Nephron progenitor cell (in vitro differentiated cells): ENCODE measurements around the gene HEPACAM.

Experiments
- DNase-seq: peaks from one replicate; pipeline ENCODE4 v3.0.0; 2021
- H3K27ac Mint-ChIP-seq: 2 replicates; pipeline ENCODE4 v1.8.0; 2021; ENCODE audit warnings: mild to moderate bottlenecking, moderate library complexity, mixed read lengths
- H3K27me3 Mint-ChIP-seq: 2 replicates; pipeline ENCODE4 v1.8.0; 2021; ENCODE audit warnings: mild to moderate bottlenecking, low read depth, mixed read lengths; ENCODE audit not compliant: poor library complexity
- H3K36me3 Mint-ChIP-seq: 2 replicates; pipeline ENCODE4 v1.8.0; 2021; ENCODE audit warnings: low read depth, mixed read lengths
- H3K4me1 Mint-ChIP-seq: 2 replicates; pipeline ENCODE4 v1.8.0; 2021; ENCODE audit warnings: mixed read lengths
- H3K4me3 Mint-ChIP-seq: 2 replicates; pipeline ENCODE4 v1.8.0; 2021; ENCODE audit warnings: mild to moderate bottlenecking, moderate library complexity, mixed read lengths
- H3K9me3 Mint-ChIP-seq: 2 replicates; pipeline ENCODE4 v1.8.0; 2021; ENCODE audit warnings: mild to moderate bottlenecking, moderate library complexity, mixed read lengths
- CTCF ChIP-seq: fragments of 200-600 bp; sonication (generic); IDR thresholded peaks from 2 replicates; pipeline ENCODE4 v1.5.0; 2021; ENCODE audit warnings: antibody characterized with exemption

Gene HEPACAM

GRCh38 chr11:124941703-124942102, 5.9 kb upstream of the HEPACAM start:
- no peaks in the 10 kb centered on the region for H3K36me3 Mint-ChIP-seq
- H3K27ac Mint-ChIP-seq: no peak overlapping the region
- no peaks in the 10 kb centered on the region for H3K9me3 Mint-ChIP-seq
- peaks cover 26% of the 10 kb centered on the region for H3K27me3 Mint-ChIP-seq
- no peak for TF ChIP-seq CTCF
- peaks cover 11% of the 10 kb centered on the region for H3K4me1 Mint-ChIP-seq
- H3K4me3 Mint-ChIP-seq: no peak overlapping the region
- no peak for DNase-seq

- Mint-ChIP-seq H3K9me3 (no peaks in the 10 kb centered on the region), H3K27me3 (peaks cover 34% of the 10 kb centered on the region), H3K27ac (no peak overlapping the region), H3K4me1 (peaks cover 15% of the 10 kb centered on the region), H3K36me3 (no peaks in the 10 kb centered on the region), H3K4me3 (no peak overlapping the region)
- DNase-seq: no peak
- no peak for TF ChIP-seq CTCF
These were observed 3.1 kb upstream of the HEPACAM start for GRCh38 chr11:124938970-124939369.

- peaks cover 12% of the 10 kb centered on the region for H3K4me1 Mint-ChIP-seq
- H3K9me3 Mint-ChIP-seq: no peaks in the 10 kb centered on the region
- no peak for DNase-seq
- TF ChIP-seq CTCF: no peak
- no peak overlapping the region for H3K27ac Mint-ChIP-seq
- H3K27me3 Mint-ChIP-seq: peaks cover 34% of the 10 kb centered on the region
- no peak overlapping the region for H3K4me3 Mint-ChIP-seq
- H3K36me3 Mint-ChIP-seq: no peaks in the 10 kb centered on the region
These were observed 2.4 kb upstream of the HEPACAM start for GRCh38 chr11:124938206-124938765.

- no peaks in the 10 kb centered on the region for H3K9me3 Mint-ChIP-seq
- H3K4me1 Mint-ChIP-seq: peaks cover 12% of the 10 kb centered on the region
- no peak overlapping the region for H3K27ac Mint-ChIP-seq
- no peaks in the 10 kb centered on the region for H3K36me3 Mint-ChIP-seq
- no peak for TF ChIP-seq CTCF
- peaks cover 30% of the 10 kb centered on the region for H3K27me3 Mint-ChIP-seq
- no peak overlapping the region for H3K4me3 Mint-ChIP-seq
- no peak for DNase-seq
These were observed 1.6 kb upstream of the HEPACAM start for GRCh38 chr11:124937336-124937935.

GRCh38 chr11:124934862-124935547, 842 bp downstream of the HEPACAM start:
- Mint-ChIP-seq H3K36me3 (no peaks in the 10 kb centered on the region), H3K4me1 (peaks cover 12% of the 10 kb centered on the region), H3K9me3 (no peaks in the 10 kb centered on the region), H3K27me3 (peaks cover 30% of the 10 kb centered on the region), H3K27ac (no peak overlapping the region), H3K4me3 (no peak overlapping the region)
- DNase-seq: no peak
- TF ChIP-seq CTCF: no peak

GRCh38 chr11:124930799-124931198, 5.0 kb downstream of the HEPACAM start:
- no peak overlapping the region for H3K27ac Mint-ChIP-seq
- TF ChIP-seq CTCF: no peak

More at GRCh38 chr11:124930799-124931198, 5.0 kb downstream of the HEPACAM start:
- Mint-ChIP-seq H3K36me3 (no peaks in the 10 kb centered on the region), H3K9me3 (no peaks in the 10 kb centered on the region), H3K27me3 (peaks cover 23% of the 10 kb centered on the region), H3K4me3 (no peak overlapping the region), H3K4me1 (peaks cover 3% of the 10 kb centered on the region)
- DNase-seq: no peak
